ENCODE measurements around the gene NEK6.

The NEK6 gene

GRCh38 chr9:124330011-124330697 lies 72.4 kb downstream of the NEK6 start:
- TF ChIP-seq CTCF (conservative IDR thresholded peaks at IDR 0.05) (no peak), ZFX (IDR thresholded peaks at IDR 0.05) (no peak)
- H3K27ac ChIP-seq = no peak overlapping the region

GRCh38 chr9:124331580-124331979 lies 73.8 kb downstream of the NEK6 start:
- TF ChIP-seq ZFX (IDR thresholded peaks at IDR 0.05) (no peak), CTCF (conservative IDR thresholded peaks at IDR 0.05) (no peak)
- H3K27ac ChIP-seq = no peak overlapping the region

GRCh38 chr9:124332361-124333202 lies 74.8 kb downstream of the NEK6 start:
- H3K27ac ChIP-seq = no peak overlapping the region

GRCh38 chr9:124333203-124333579 lies 75.4 kb downstream of the NEK6 start:
- no peak overlapping the region for H3K27ac ChIP-seq
- no peak for TF ChIP-seq CTCF (conservative IDR thresholded peaks at IDR 0.05)
- no peak for TF ChIP-seq ZFX (IDR thresholded peaks at IDR 0.05)

More at GRCh38 chr9:124332361-124333202, 74.8 kb downstream of the NEK6 start:
- TF ChIP-seq CTCF (conservative IDR thresholded peaks at IDR 0.05) (no peak), ZFX (IDR thresholded peaks at IDR 0.05) (no peak)

- no peak overlapping the region for H3K27ac ChIP-seq
- TF ChIP-seq ZFX (IDR thresholded peaks at IDR 0.05) (no peak), CTCF (conservative IDR thresholded peaks at IDR 0.05) (no peak)
These were observed 77.0 kb downstream of the NEK6 start for GRCh38 chr9:124334568-124335319.

GRCh38 chr9:124335320-124335707 lies 77.6 kb downstream of the NEK6 start:
- TF ChIP-seq CTCF (conservative IDR thresholded peaks at IDR 0.05) (no peak), ZFX (IDR thresholded peaks at IDR 0.05) (no peak)
- no peak overlapping the region for H3K27ac ChIP-seq

Data from C4-2B (cell line).